GM18507 (cell line): ENCODE results near the gene PRKD2.
A peak's percentile ranks its signal among the peaks of the same experiment; 100 is the strongest.
"Not testable (repeated sequence)": the region's sequence is repeated elsewhere in the genome, so short reads cannot be mapped to it uniquely, and the experiment has no call there.

Source experiments
- DNase-seq: peaks from one replicate; pipeline ENCODE4 v3.0.0; 2011; ENCODE audit warnings: low read depth; ENCODE audit not compliant: insufficient read length; ENCODE audit errors: extremely low spot score
- FAIRE-seq: peaks from 2 replicates; lab custom pipeline; 2011; peaks lifted over from hg19 to GRCh38; lab: Jason Lieb, UNC

PRKD2 gene

DNA sequence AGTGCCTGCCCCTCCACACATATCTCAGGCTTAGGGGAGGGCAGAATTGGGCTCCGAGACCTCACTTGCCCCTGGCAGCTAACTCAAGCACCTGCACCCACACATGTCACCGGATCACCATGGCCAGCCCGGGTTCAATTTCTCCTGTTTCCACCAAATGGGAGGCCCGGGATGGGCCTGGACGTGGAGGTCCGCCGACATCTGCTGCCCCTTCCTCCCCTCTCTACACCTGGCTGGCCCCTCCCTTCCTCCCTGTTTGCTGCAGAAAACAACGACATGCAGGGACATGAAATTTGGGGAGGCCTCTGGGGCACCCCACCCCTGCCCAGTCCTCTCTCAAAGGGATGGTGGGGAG, 1.3 kb downstream of the PRKD2 start:
- DNase-seq (no peak), FAIRE-seq (no peak)

DNA sequence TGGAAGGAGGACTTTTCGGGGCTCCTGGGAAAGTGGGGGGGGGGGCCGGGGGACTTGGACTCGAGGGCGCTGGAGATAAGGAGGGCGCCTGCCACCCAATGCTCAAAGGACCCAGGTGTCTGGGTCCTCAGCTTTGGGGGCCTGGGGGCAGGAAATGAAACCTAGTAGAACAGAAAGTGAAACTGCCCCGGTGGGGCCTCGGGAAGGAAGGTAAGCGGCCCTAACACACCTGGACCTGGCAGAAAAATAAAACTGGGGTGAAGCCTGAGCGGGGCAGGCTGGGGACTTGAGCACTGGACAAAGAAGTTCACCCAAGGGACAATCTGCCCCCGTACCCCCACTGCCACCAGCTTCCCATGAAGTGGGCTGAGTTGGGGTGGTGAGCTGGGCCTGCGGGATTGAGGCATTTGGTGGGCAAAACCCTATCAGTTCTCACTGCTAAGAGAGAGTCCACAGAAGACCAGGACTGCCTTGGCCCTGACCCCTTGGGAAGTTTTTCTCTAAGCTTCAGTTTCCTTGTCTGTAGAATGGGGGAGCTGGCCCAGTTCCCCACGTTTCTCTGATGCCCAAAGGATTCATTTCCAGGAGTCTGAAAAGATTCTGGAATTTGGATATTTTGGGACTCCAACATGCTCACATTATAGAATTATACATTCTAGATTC, 2.3 kb downstream of the PRKD2 start:
- DNase-seq (peak; percentile 54), FAIRE-seq (peak; percentile 84)

DNA sequence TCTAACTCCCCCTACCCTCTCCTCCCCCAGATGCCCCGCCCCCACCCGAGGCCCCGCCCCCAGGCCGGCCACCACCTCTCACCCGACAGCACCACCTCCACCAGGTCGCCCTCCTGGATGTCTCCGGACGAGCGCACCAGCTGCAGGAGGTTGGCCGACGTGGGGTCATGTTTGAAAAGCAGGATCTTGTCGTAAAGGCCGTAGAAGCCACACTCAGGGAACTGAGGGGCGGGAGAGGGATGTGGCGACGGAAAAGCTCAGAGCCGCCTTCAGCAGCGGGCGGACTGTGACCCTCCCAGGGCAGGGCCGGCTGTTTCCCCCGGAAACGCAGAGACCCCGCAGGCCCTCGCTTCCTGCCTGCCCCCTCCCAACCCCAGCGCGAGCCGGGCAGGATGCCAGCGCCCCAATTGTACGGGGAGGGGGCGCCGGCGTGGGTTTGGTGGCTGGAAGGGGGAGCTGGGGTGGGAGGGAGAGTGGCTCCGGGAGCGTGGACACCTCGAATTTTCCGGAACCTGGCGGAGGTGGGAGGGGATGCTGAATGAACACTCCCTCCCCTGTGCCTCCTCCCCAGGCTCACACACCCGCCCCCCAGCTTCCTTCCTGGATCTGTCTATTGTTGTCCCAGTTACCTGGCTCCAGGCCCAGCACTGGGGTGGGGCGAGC, 3.0 kb downstream of the PRKD2 start:
- DNase-seq (peak; percentile 63), FAIRE-seq (peak; percentile 63)

DNA sequence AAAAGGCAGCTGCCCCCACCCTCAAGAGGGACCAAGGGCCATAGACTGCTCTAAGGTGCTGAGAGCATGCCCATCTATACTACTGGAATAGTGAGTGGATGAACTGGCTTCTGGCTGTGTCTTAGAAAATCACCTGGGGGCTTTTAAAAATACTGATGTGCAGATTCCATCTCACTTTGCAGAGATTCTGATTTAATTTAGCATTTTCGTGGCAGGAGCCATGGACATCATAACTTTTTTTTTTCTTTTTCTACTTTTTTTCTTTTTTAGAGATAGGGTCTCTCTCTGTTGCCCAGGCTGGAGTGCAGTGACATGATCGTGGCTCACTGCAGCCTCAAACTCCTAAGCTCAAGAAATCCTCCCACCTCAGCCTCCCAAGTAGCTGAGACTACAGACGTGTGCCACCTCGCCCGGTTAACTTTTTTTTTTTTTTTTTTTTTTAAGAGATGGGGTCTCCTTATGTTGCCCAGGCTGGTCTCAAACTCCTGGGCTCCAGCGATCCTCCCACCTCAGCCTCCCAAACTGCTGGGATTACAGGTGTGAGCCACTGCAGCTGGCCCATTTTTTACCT, 4.1 kb downstream of the PRKD2 start:
- DNase-seq, FAIRE-seq: not testable (repeated sequence)

DNA sequence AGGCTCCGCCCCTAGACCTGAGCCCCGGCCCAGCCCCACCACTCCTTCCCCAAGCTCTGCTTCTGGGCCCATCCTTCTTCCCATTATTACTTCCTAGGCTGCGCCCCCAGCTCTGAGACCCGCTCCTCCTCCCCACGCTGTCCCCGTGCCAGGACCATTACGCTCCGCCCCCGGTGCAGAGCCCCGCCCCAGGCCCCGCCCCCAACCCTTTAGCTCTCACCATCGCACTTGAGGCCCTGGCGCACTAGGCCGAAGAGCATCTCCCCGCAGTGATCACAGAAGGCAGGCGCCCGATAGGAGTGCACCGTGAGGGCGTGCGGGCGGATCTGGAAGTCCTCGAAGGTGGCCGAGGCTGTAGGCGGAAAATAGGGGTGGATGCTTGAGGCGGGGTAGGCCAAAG, 6.2 kb downstream of the PRKD2 start:
- no peak for DNase-seq
- no peak for FAIRE-seq

GRCh38 chr19:46704379-46705076, 12.4 kb downstream of the PRKD2 start:
- FAIRE-seq = peak; percentile 75
- DNase-seq = peak; percentile 77

DNA sequence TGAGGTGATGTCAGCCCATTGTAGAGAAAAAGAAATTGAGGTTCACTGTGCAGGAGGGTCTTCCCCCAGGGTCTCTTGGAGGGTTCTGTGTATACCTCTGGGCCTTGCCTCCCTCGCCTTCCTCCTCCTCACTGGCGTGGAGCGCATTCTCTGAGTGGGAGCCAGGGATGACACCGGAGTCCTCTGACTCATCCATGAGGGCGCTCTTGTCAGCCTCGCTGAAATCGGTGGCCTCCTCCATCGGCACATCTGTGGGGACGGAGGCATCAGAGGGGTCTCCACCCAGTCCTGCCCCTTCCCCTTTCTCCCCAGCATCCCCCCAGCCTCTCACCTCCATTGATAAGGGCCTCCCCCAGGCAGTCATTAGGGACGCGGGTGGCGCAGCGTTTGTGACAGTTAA, 16.2 kb downstream of the PRKD2 start:
- FAIRE-seq (no peak), DNase-seq (no peak)

GRCh38 chr19:46698395-46699321, 18.3 kb downstream of the PRKD2 start:
- DNase-seq (no peak), FAIRE-seq (no peak)

GRCh38 chr19:46697204-46697960, 19.5 kb downstream of the PRKD2 start:
- DNase-seq (no peak), FAIRE-seq (no peak)

- DNase-seq (no peak), FAIRE-seq (no peak)
Observed at GRCh38 chr19:46696866-46697203, 20.1 kb downstream of the PRKD2 start.

- DNase-seq = no peak
- FAIRE-seq = no peak
Observed at GRCh38 chr19:46696052-46696451, 20.9 kb downstream of the PRKD2 start.

DNA sequence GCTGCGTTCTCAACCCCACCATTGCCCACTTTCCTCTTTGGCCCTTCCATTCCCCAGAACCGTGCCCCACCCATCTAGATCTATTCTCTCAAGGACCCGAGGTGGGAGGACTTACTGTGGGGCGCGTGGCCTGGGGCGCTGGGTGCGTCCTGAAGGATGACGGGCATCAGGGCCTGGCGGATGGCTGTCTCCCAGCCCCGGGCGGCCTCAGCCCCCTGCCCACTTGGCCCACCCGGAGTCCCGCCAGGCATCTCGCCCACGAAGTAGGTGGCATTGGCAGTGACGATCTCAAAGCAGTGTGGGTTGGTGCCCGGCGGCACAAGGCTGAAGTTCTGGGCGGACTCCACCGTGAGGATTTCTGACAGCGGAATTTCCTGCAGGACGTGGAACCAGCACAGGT, 23.2 kb downstream of the PRKD2 start:
- DNase-seq (no peak), FAIRE-seq (no peak)

GRCh38 chr19:46692918-46693722, 23.8 kb downstream of the PRKD2 start:
- DNase-seq (no peak), FAIRE-seq (no peak)

- FAIRE-seq (no peak), DNase-seq (no peak)
Observed at GRCh38 chr19:46691948-46692347, 25.0 kb downstream of the PRKD2 start.

GRCh38 chr19:46691104-46691503, 25.8 kb downstream of the PRKD2 start:
- DNase-seq (no peak), FAIRE-seq (no peak)

DNA sequence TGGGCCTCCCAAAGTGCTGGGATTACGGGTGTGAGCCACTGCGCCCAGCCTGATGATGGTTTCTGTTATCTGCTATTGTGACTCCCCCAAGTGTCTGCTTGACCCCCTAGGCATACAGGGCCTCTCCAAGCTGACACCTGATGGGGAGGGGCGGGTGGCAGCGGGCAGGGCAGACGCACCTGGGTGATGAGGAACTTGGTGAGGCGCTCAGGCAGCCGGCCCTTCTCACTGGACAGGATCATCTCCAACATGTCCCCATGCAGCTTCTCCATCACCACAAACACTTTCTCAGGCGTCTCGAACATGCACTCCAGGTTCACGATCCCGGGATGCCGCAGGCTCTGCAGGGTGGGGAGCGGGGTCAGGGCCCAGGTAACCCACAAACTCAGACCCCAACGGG, 27.6 kb downstream of the PRKD2 start:
- FAIRE-seq (no peak), DNase-seq (no peak)

DNA sequence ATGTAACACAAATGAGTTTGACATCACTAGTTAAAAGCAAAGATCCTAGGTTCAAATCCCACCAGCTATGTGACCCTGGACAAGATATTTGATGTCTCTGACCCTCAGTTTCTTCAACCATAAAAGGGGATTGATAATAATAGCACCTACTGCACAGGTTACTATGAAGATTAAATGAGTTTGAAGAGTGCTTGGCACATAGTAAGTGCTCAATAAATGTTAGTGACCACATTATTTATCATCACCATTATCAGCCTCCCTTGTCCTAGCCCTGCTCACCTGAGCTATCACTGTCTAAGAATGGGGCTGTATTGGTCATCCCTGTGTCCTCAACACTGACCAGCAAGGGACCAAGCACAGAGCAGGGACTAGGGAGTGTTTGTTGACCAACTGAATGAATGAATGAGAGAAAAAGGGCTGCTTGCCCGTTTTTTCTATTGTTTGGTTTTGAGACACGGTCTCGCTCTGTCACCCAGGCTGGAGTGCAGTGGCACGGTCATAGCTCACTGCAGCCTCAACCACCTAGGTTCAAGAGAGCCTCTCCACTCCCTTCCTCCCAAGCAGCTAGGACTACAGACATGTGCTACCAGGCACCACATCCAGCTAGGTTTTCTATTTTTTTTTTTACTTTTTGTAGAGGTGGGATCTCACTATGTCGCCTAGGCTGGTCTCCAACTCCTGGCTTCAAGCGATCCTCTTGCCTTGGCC, 29.3 kb downstream of the PRKD2 start:
- no peak for DNase-seq

GRCh38 chr19:46685189-46685588, 31.7 kb downstream of the PRKD2 start:
- DNase-seq (no peak), FAIRE-seq (no peak)

More for the DNA sequence above, 29.3 kb downstream of the PRKD2 start:
- no peak for FAIRE-seq
